GM21360 (cell line): ENCODE data around the gene NPHP4.

ENCODE experiments used
- ATAC-seq: cut with Tn5 transposase; IDR thresholded peaks from one replicate; pipeline ENCODE4 v1.9.1; 2021; ENCODE audit warnings: mild to moderate bottlenecking, moderate library complexity; ENCODE audit not compliant: unreplicated experiment

NPHP4 gene

DNA sequence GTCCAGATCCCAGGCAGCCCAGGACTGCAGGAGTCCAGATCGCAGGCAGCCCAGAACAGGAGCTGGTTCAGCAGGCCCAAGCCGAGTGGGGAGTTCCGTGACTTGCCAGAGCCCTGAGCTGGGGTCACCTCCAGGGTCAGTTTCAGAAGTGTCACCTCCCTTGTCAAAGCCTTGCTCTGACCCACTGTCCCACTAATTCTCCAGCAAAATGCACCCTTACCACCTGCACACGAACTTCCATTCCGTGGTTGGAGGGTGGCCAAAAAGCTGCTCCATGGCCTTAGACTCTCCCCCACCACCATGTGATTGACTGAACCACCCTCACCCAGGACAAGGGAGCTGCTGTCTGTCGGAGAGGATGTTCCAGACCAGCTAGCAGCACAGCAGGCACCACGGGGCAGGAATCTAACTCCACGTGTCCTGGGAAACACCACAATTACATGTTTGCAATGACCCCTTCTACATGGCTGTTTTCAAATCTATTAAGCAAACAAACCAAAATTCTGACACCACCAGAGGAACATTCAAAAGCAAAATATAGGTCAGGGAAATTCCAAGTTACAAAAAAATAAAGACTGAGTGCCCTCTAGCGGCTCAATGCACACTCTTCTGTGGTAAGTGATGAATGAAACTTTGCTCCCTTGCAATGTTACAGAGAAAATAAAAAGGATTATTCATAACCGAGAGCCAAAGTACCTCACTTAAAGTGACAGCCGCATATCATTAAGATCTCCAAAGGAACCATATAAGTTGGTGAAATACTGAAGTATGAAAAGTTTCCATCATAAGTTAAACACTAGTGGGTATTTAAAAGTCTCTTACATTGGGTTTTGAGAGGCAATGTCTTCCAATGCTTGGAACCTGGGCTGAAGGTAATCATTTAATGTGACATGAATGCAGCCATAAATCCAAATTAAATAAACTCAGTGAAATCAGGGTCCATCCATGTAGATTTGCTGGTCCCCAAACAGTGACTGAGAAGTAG lies 76.3 kb downstream of the NPHP4 start:
- peak; percentile 58 for ATAC-seq

DNA sequence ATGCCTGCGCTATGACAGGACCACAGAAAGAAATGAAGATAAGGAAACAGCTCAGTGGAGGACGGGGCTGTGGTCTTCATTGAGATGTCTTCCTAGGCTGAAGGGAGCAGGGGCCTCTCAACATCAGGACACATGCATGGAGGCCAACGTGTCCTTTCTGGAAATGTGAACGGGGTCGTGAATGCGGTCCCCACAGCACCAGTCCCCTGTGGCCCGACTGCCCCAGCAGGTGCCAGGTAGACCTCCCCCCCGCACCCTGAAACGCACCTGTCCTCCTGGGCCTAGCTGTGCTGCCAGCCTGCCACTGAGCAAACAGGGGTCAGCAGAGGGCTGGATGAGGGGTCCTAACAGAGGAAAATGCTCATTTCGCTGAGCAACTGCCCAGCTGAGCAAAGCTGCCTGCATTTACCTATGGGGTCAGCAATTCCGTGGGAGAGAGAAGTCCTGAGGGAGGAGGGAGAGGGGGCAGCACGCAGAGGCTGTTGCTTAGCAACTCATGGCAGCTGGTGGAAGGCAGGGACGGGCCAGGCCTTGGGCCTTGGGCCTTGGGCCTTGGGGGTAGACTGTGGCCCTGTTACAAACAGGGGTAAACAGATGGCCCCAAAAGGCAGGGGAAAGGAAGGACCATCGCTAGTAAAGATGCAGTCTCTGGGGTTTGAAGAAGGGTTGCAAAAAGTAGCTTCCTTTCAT lies 77.4 kb downstream of the NPHP4 start:
- no peak for ATAC-seq

DNA sequence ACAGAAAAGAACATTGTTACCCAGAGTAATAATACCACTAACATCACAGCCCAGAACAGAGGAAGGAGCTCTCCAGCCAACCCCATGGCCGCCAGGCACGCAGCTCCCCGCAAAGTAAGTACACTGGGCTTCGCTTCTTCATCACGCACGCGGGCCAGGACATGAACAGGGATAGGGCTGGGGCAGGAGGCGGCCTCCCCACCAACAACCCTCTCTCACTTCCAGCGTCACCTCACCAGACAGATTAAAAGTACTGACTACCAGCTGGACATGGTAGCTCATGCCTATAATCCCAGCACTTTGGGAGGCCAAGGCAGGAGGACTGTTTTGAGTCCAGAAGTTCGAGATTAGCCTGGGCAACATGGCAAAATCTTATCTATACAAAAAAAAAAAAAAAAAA lies 78.3 kb downstream of the NPHP4 start:
- ATAC-seq = no peak

DNA sequence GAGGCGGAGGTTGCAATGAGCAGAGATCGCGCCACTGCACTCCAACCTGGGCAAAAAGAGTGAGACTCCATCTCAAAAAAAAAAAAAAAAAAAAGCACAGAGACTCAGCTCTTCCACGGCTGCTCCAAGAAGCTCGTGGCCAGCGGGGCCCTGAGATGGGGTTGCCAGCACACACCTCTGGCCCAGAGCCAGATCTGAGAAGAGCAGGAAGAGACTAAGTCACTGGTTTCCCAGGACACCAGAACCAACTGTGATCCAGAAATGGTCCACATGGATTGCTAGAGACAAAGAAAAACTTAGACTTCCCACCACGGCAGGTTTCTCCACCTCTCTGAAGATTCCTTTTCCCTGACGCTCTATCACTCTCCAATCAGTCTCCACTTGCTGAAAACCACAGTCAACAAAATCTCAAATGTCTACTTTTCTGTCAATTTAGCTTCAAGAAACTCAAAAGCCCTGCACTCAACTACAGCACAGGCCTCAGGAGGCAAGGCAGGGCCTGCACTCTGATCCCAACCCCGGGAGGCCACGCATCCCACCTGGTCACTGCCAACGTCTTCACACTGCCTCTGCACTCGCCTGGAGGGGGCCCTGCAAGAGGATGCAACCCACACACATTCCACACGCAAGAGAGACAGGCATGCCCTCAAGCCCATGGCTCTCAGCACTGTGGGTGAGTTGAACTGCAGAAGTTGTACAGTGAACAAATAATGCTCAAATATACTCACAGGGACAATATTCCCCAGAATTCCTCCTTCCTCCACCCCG lies 79.0 kb downstream of the NPHP4 start:
- no peak for ATAC-seq

DNA sequence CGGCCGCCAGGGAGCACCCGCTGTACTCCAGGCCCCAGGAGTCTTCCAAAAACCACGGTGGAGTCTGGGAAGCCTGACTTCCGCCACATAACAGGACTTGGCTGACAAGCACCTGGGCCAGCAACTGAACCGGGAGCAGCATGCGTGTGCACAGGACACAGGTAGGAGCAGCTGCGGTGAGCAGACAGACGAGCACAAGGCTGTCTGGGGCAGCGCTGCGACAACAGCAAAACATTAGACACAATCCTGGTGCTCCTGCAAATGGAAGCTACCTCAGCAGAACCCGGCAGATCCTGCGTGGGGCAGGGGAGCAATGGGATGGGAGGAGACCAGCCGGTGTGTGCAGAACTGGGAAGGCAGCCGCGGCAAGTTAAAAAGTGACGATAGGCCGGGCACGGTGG lies 80.4 kb downstream of the NPHP4 start:
- no peak for ATAC-seq

DNA sequence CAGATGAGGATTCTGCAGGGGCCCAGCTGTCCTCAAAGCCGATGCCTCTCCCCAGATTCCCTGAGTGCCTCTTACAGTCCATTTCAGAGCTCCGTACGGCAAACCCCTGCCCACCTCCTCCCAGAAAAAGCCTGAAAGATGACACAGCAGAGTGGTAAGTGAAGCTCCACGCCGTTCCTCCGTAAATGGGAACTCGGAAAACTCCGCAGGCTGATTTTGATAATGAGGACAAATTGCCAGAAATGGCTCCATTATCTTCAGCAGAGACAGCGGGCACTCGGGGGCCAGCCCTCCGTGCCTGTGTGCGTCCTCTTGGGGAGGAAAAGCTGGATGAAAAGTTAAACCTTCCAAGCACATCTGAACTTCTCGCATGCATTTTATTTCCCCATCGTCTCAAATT lies 81.1 kb downstream of the NPHP4 start:
- ATAC-seq = no peak

DNA sequence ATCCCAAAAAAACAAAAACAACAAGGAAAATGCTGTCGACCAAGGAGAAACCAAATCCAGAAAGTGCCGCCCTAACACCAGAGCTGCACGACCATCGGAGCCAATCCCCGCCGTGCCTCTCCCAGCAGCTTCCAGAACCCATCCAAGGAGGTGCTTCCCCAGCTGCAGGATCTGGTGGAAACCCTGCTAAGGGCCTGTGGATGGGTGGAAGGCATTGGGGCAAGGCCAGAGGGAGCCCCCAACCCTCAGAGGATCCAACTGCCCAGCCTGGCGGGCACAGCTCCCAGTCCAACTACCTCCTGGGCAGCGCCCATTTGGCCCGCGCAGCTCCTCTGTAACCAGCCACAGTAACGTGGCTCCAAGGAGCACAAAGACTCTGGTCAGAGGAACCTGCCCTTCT lies 81.6 kb downstream of the NPHP4 start:
- no peak for ATAC-seq

DNA sequence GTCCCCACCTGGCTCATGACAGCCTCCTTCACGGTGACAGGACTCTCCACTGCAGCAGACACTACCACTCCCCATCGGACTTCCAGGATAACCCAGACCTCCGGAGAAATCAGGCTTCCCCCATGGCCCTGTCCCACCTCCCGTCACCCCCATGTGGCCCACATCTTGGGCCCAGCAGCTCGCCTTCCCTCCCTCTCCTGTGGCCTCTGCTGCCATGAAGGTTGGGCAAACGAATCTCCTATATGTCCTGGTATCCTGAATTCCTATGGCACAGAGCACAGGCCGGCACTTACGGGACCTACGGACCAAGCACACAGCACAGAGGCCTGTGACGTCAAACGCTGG lies 82.0 kb downstream of the NPHP4 start:
- no peak for ATAC-seq

DNA sequence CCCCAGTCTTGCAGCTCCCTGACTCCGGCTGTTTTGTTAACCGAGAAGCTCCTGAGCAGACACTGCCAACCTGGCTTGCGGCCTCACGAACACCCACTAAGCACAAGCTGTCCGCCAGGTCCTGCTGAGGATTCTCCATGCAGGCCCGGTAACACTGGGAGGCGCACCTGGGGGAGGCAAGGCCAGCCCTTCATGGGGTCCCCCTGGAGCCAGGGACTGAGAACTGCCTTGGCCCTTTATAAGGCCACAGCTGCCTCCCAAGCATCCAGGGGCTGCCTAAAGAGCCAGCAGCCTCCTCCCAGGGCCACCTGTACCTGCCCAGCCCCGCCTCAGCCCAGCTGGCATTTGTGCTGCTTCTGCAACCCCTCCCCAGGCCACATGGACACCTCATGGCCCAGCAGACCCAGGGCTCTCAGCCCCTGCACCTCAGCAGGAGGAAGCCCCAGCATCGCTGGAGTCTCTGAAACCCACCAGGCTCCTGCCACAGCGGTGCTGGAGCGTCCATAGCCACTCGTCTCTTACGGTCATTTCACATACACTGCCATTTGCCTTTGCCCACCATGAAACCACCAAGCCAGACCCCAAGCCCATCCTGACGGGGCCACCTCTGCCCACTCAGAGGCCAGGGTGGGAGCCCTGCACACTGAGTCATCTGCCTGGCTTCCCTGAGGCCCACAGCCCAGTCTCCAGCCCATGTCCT lies 82.5 kb downstream of the NPHP4 start:
- ATAC-seq = no peak

DNA sequence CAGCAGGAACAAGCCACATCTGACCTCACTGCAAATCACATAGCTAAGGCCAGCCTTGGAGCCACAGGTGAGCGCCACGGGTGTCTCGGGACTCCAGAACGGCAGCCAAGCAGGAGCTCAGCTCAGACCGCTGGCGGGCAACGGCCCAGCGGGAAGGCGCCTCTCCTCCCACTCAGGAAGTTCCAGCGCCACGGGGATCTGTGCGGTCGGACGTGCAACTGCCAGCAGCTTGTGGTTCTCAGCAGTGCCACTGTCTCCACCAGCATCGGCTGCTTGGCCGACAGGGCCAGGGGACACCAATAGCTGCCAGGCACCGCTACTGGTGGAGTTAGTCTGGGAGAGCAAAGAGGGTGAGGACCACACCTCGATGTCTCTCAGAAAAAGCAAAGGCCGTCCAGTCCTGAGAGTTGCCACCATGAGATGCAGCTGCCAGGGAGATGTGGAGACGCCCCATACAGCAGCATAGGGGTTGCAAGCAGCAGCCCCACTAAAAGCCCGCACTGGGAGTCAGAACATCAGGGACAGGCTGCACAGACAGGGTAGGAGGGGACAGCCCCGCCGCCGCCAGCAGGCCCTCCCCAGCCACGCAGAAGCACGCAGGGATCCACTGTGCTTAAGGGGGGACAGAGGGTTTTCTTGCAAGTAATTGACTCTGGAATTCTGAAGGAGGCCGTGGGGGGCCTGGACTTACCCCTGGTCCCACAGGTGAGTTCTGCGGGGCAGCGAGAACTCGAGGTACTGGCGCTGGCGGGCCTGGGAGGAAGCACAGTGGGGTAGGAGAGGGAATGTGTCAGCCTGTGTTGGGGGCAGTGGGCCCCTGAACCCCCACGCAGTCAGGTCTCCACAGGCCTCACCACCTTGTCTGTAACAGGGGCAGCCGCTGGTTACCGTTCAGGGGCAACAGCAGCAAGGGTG lies 83.5 kb downstream of the NPHP4 start:
- no peak for ATAC-seq

DNA sequence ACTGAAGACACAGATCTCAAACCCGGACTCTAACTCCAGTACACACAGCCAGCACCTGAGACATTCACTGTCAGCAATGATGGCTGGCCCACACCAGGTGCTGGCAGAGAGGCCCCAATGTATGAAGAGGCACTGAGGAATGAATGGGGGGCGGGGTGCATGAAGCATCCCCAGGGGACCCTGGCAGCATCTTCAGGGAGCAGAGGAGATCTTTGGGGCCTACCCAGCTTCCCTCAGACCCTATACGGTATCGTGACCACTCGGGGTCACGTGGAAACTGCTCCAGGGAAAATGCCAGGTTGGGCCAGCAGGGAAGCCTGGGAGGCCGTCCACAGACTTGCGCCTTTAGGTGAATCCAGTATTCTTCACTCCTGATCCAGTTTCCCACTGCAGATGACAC lies 84.3 kb downstream of the NPHP4 start:
- ATAC-seq = no peak

DNA sequence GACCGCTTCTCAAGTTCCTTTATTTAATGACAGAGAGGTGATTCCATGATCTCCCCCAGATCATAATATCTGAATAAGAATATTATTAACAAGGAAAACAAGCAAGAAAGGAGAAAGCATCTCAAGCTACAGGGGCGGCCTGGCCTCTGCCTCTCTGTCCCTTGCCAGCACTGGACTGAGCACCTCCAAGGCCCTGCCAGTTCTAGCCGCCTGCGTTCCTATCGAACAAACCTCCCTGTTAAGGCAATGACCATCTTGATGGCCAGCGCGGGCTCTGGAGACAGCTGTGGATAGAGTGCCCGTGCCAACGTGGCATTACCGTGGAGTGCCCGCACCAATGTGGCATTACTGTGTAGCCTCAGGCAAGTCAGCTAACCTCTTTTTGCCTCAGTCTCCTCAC lies 84.8 kb downstream of the NPHP4 start:
- ATAC-seq = no peak

DNA sequence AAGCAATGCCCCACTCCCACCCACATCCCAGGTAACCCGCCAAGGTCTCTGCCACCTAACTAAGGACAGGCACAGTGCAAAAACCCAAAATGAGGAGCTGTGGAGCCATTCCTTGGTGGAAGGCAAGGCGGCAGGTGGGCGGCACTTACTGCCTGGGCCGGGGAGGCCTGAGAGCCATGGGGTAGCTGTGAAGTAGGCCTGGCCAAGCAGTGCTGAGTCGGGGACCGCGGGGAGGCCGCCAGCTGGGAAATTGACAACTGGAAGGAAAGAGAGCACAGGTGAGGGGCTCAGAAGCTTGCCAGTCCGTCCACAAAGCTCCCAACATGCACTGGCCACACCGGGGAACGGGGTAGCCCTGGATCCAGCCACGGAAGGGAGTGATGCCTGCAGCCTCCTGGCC lies 85.3 kb downstream of the NPHP4 start:
- ATAC-seq = no peak

DNA sequence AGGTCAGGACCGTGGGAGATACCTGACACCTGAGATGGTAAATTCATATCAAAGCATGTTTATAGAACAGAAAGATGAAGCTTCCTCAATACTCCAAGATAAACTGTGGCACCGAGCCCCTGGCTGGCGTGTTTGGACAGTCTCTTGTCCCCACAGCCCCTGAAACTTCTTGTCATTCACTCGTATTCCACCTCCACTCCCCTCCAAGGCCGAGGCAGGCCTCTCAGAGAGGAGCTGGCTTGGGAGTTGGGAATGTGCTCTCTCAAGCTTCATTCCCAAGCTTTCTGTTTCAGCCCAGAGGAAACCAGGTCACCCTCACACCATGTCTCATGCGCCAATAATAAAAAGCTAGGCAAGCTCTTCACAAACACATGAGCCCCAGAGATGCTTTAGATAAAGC lies 86.1 kb downstream of the NPHP4 start:
- no peak for ATAC-seq

DNA sequence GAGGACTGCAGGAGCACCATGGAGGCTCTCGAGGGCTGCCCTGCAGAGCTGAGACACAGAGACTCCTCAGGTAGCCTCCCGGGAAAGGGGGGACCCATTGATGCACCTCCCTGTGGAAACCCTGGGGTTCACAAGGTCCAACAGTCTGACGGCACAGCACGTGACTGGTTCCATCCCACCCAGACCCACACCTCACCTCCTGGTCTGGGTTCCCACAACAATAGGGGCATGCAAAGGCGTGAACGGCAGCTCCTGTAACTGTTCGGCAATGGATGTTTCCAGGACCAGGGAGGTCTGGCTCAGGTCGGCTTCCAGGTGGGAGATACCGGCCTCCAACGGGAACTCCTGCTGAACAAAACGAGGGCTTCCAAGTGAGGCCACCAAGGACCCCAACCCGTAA lies 86.8 kb downstream of the NPHP4 start:
- no peak for ATAC-seq

DNA sequence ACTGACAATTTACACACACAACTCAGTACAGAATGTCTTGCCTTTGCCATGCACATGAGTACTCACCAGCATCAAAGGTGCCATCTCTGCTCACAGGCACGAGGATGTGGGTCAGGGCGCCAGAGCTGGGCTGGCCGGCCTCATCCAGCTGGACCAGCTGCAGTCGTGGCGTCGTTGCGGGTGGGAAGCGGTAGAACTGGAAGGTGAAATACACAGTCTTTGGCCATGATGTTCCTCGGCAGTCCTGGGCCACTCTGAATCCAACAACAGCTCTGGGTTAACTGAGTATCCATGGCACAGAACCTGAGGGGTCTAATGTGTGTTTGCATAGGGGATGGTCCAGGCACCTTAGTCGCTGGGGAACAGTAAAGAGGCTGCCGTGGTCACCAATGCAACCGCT lies 87.7 kb downstream of the NPHP4 start:
- ATAC-seq = no peak

DNA sequence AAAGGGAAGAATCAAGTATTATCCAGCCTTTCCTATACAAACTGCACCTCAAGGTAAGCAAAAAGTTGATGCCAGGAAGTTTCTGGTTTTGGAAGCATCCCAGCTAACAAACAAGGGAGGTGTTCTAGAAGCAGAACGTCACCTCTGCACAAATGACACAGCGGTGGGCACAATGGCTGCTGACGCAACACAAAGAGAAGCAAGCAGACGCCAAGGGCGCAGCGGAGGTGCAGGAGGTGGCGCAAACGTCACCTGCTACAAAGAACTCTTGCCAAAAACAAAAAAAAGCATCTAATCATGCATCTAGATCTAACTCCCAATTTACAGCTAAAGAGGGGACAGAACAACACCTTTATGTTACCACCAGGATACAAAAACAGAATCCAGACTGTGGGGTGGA lies 88.5 kb downstream of the NPHP4 start:
- no peak for ATAC-seq

DNA sequence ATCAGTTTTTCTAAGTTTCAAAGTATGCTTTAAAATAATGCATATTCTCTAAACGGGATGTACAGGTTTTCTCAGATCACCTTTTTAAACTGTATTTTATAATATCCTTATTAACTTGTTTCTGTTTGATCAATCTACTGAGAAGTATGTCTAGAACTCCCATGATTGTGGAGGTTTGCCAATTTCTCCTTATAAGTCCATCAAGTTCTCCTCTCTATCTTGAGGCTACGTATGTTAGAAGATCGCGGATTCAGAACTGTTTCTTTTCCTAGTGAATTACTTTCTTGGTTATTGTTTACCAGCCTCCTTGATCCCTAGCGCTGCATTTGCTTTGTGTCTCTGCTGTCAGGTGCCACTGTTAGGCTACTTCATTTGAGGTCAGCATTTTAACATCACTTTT lies 89.2 kb downstream of the NPHP4 start:
- ATAC-seq = no peak

DNA sequence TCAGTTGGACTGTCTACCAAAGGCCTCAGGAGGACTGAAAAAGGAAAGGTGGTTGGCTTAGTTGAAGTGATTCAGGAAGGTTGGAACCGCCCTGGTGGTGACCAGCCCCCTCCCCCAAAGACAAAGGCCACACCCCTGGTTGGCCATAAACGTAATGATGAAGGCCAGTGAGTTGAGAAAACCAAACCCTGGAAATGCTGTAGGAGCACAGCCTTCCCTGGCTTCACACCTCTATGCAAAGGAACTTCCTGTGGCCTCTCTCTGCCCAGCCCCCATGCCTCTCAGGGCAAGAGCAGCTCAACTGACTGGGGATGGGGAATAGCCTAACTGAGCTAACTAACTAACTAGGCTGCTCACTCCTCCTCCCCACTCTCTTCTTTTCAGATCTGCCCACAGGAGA lies 90.4 kb downstream of the NPHP4 start:
- ATAC-seq = no peak

DNA sequence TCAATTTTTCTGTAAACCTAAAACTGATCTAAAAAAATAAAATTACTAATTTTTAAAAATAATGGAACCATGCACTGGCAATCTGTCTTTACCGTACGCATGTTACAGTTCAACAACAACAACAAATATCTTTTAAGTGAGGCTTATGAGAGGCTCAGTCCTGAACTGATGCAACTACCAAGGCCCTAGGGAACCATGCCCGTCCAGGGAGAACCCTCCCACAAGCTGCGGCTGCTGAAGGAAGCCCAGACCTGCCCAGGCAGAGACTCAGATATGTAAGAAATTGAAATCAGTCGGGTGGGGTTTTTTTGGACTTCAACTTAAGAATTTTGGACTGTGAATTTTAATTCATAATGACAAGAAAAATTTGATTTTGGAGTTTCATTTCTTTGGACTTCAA lies 91.1 kb downstream of the NPHP4 start:
- no peak for ATAC-seq
